Measurements from ENCODE around the gene SLFN11. TPM values are rescaled to one million over a fixed set of nuclear protein-coding genes. Genes with fewer than 3 reads are reported as not detected.

Gene SLFN11
- total RNA-seq, 1 experiment from 2014 or later = 0.90 TPM

DNA sequence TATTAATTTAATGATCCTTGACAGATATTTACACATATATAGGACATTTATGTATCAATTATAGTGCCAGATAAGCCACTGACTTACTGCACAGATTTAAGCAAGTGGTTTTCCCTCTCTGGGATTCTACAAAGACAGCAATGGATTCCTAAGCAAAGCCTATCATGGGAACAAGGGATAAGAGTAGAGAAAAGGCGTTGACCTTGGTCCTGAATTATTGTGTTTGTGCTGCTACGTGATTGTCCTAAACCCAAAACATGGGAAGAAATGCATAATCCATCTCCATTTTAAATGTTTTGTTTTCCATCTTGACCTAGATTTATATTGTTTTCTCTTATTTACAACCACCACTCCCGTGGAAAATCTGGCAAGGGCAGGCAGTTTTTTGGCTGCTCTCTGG is 14.0 kb downstream of the SLFN11 start:
- H3K4me3 Mint-ChIP-seq = no peak overlapping the region
- no peak overlapping the region for H3K14ac ChIP-seq (ENCODE audit: insufficient read depth, low read length)
- H3K79me1 ChIP-seq (ENCODE audit: insufficient read depth, low read depth, low read length, poor library complexity, severe bottlenecking) = no peaks in the 10 kb centered on the region
- no peak overlapping the region for H4K91ac ChIP-seq (ENCODE audit: insufficient read length, low read depth, low read length)
- peaks cover 30% of the 10 kb centered on the region for H3K27me3 Mint-ChIP-seq (ENCODE audit: low read depth)
- H3K36me3 Mint-ChIP-seq (ENCODE audit: insufficient read depth in 1 of 3, low read depth in 3 of 3) = no peaks in the 10 kb centered on the region
- WGBS (ENCODE audit: extremely low coverage, insufficient read length, low lambda C conversion rate) = no CpG with 5 or more reads among the region's 3 CpGs
- H4K20me1 ChIP-seq (ENCODE audit: control insufficient read depth, insufficient read depth, insufficient read length) = no peaks in the 10 kb centered on the region
- TF ChIP-seq, protein P1, sequence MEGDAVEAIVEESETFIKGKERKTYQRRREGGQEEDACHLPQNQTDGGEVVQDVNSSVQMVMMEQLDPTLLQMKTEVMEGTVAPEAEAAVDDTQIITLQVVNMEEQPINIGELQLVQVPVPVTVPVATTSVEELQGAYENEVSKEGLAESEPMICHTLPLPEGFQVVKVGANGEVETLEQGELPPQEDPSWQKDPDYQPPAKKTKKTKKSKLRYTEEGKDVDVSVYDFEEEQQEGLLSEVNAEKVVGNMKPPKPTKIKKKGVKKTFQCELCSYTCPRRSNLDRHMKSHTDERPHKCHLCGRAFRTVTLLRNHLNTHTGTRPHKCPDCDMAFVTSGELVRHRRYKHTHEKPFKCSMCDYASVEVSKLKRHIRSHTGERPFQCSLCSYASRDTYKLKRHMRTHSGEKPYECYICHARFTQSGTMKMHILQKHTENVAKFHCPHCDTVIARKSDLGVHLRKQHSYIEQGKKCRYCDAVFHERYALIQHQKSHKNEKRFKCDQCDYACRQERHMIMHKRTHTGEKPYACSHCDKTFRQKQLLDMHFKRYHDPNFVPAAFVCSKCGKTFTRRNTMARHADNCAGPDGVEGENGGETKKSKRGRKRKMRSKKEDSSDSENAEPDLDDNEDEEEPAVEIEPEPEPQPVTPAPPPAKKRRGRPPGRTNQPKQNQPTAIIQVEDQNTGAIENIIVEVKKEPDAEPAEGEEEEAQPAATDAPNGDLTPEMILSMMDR (conservative IDR thresholded peaks at IDR 0.05) = no peak
- H3K23ac ChIP-seq (ENCODE audit: insufficient read length, low read depth, low read length) = no peak overlapping the region
- no peak overlapping the region for H4K8ac ChIP-seq (replicated peaks; ENCODE audit: insufficient read length, low read depth, low read length)
- DNase-seq = no peak
- H3K4ac ChIP-seq (ENCODE audit: low read depth, low read length) = no peak overlapping the region
- no peak overlapping the region for H4K5ac ChIP-seq (ENCODE audit: insufficient read length, low read depth, low read length)
- H3K9ac ChIP-seq (ENCODE audit: extremely low read depth, insufficient read length, low read length) = no peak overlapping the region
- no peaks in the 10 kb centered on the region; the same call in 1 of the 2 replicates for H3K27me3 ChIP-seq (ENCODE audit: insufficient read depth, low read length)
- H3K4me1 ChIP-seq (ENCODE audit: insufficient read depth, low read length) = no peaks in the 10 kb centered on the region
- H3K79me2 ChIP-seq (ENCODE audit: insufficient read depth, low read length) = no peaks in the 10 kb centered on the region
- H3K18ac ChIP-seq (ENCODE audit: insufficient read length, low read depth, low read length) = no peak overlapping the region
- H2BK20ac ChIP-seq (ENCODE audit: low read depth, low read length, poor library complexity, severe bottlenecking) = no peak overlapping the region
- H2BK15ac ChIP-seq (ENCODE audit: low read depth, low read length) = no peak overlapping the region
- H2BK5ac ChIP-seq (ENCODE audit: insufficient read length, low read length) = no peak overlapping the region
- H3K56ac ChIP-seq (ENCODE audit: insufficient read length, low read depth, low read length) = no peak overlapping the region
- no peak overlapping the region for H3K27ac ChIP-seq (ENCODE audit: insufficient read length, low read depth, low read length)
- no peak overlapping the region for H2AFZ ChIP-seq (ENCODE audit: low read length)
- H3K9me3 Mint-ChIP-seq = no peaks in the 10 kb centered on the region
- H3K4me2 ChIP-seq (ENCODE audit: insufficient read depth, insufficient read length, low read length) = no peak overlapping the region
- H3K23me2 ChIP-seq (ENCODE audit: insufficient read length, low read depth, low read length, poor library complexity, severe bottlenecking) = no peaks in the 10 kb centered on the region
- H3K9me3 ChIP-seq (ENCODE audit: control insufficient read depth, low read depth, low read length) = no peaks in the 10 kb centered on the region
- H3K4me1 Mint-ChIP-seq = no peaks in the 10 kb centered on the region
- no peak overlapping the region for H2BK12ac ChIP-seq (ENCODE audit: insufficient read length, low read depth, low read length)
- H2AK5ac ChIP-seq (ENCODE audit: insufficient read length, low read length) = no peak overlapping the region
- H3K27ac Mint-ChIP-seq = no peak overlapping the region
- H2BK120ac ChIP-seq (ENCODE audit: low read depth, low read length, poor library complexity, severe bottlenecking) = no peak overlapping the region
- H3T11ph ChIP-seq (ENCODE audit: low read length) = no peak overlapping the region

Measured in H9 (cell line).